Right lobe of liver (tissue), 4 donors: ENCODE measurements around the gene ANKRD29.

Experiments used
- CTCF ChIP-seq, 4 donors: fragments of 200-600 bp in 3 of 4; fragments of 450-650 bp in 1 of 4; IDR thresholded peaks; one replicate each; pipeline versions ENCODE4 v1.5.1 to v1.8.0; 2016 to 2022; ENCODE audit warnings: antibody characterized with exemption in 4 of 4, mild to moderate bottlenecking in 2 of 4
- POLR2A ChIP-seq: fragments of 450-650 bp; IDR thresholded peaks from one replicate; pipeline ENCODE4 v1.6.1; 2017; ENCODE audit warnings: antibody characterized with exemption, mild to moderate bottlenecking
- donor health status: DM: no; HTN: no; CAD: no.
- donor health status: DM: no; HTN: no; CAD: no.
- donor health status: DM: no; HTN: yes; CAD: no.

- TF ChIP-seq CTCF (IDR thresholded peaks at IDR 0.05) (no peak), POLR2A (no peak)
These were observed 6.6 kb upstream of the ANKRD29 start for GRCh38 chr18:23669202-23669766.
